Neural progenitor cell (in vitro differentiated cells): Measurements from ENCODE around the gene SVIP.

Experiments used
- EZH2 ChIP-seq: fragments of 200-600 bp; sonication (generic); IDR thresholded peaks from 2 replicates; pipeline ENCODE4 v1.6.1; 2017; ENCODE audit warnings: antibody characterized with exemption, mild to moderate bottlenecking, moderate library complexity
- EZH2phosphoT487 ChIP-seq: fragments of 200-600 bp; sonication (generic); IDR thresholded peaks from 2 replicates; pipeline ENCODE4 v1.6.1; 2017; ENCODE audit warnings: antibody characterized with exemption
- TF ChIP-seq, protein P1 (sequence below): fragments of 200-600 bp; sonication (generic); IDR thresholded peaks from 2 replicates; pipeline ENCODE4 v1.5.1; 2017; ENCODE audit warnings: antibody characterized with exemption, mild to moderate bottlenecking

DNA sequence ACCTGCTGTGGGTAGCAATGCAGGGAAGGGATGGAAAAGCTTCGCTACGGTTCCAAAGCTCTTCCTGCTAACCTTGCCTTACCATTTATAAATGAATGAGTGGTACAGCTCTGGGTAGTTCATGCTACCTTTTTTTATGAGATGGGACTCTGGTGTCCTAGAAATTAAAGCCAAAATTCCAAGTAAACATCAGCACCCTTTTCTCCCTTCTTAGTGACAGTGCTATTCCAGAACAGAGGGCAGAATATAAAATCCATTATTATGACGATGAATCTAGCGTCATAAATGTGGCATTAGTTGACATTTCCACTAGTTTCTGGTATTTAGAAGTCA is 447 bp upstream of the SVIP start:
- TF ChIP-seq EZH2 (no peak), EZH2phosphoT487 (no peak)
- TF ChIP-seq, protein P1, sequence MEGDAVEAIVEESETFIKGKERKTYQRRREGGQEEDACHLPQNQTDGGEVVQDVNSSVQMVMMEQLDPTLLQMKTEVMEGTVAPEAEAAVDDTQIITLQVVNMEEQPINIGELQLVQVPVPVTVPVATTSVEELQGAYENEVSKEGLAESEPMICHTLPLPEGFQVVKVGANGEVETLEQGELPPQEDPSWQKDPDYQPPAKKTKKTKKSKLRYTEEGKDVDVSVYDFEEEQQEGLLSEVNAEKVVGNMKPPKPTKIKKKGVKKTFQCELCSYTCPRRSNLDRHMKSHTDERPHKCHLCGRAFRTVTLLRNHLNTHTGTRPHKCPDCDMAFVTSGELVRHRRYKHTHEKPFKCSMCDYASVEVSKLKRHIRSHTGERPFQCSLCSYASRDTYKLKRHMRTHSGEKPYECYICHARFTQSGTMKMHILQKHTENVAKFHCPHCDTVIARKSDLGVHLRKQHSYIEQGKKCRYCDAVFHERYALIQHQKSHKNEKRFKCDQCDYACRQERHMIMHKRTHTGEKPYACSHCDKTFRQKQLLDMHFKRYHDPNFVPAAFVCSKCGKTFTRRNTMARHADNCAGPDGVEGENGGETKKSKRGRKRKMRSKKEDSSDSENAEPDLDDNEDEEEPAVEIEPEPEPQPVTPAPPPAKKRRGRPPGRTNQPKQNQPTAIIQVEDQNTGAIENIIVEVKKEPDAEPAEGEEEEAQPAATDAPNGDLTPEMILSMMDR: no peak
